ENCODE results near the gene TH.

The TH gene

GRCh38 chr11:2143799-2144543 lies 27.6 kb downstream of the TH start:
- no peak for DNase-seq (ENCODE audit: low read depth in 1 of 2, low spot score in 1 of 2)

- no peak for DNase-seq (ENCODE audit: low read depth in 1 of 2, low spot score in 1 of 2)
Observed at GRCh38 chr11:2143477-2143798, 28.2 kb downstream of the TH start.

DNA sequence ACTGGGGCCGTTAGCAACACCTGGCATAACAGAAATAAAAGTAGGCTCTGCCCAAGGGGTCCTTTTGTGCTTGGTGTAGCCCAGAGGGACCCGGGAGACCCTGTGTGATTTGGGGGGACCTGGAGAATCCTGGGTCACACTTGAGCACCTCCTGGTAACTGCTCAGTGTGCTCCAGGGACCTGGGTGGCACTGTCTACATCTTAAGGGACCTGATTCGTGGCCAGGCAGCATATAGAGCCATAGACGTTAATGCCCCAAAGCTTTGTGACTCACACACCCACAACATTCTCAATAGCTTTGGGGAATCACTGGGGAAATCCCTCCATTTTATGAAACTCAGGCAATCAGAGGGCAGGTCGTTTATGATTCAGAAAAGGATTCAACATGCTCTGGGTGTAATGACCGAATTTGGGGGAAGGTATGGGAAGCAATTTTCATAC lies 28.8 kb downstream of the TH start:
- no peak for DNase-seq (ENCODE audit: low read depth in 1 of 2, low spot score in 1 of 2)

DNA sequence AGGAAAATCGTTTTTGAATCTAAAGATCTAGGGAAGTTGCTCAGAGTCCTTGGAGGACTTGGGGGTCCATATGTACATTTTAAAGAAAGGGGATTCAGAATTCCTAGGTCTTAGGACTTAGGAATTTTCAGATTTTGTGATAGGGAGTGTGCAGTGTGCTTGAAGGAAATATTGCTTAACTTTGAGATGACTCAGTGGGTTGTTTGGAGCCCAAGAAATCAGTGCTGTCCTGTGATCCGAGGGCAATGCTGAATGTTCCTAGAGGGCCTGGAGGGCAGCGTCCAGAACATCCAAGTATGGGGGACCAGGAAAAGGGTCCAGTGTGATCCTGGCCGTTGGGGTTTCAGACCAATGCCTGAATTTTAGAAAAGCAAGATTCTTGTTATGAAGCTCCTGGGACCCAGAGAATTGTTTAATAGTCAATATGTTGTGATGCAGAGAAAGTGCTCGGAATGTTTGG lies 29.3 kb downstream of the TH start:
- no peak for DNase-seq (ENCODE audit: low read depth in 1 of 2, low spot score in 1 of 2)

- DNase-seq (ENCODE audit: low read depth in 1 of 2, low spot score in 1 of 2), result no peak
Observed at GRCh38 chr11:2140411-2141400, 30.9 kb downstream of the TH start.

GRCh38 chr11:2139621-2140337 lies 31.8 kb downstream of the TH start:
- no peak for DNase-seq (ENCODE audit: low read depth in 1 of 2, low spot score in 1 of 2)

- no peak for DNase-seq (ENCODE audit: low read depth in 1 of 2, low spot score in 1 of 2)
Observed at GRCh38 chr11:2139123-2139521, 32.5 kb downstream of the TH start, which contains the start of gene IGF2. Gene IGF2 (minus strand): TSS chr11:2139389. CDS start chr11:2135523, 3,866 bp downstream.

DNA sequence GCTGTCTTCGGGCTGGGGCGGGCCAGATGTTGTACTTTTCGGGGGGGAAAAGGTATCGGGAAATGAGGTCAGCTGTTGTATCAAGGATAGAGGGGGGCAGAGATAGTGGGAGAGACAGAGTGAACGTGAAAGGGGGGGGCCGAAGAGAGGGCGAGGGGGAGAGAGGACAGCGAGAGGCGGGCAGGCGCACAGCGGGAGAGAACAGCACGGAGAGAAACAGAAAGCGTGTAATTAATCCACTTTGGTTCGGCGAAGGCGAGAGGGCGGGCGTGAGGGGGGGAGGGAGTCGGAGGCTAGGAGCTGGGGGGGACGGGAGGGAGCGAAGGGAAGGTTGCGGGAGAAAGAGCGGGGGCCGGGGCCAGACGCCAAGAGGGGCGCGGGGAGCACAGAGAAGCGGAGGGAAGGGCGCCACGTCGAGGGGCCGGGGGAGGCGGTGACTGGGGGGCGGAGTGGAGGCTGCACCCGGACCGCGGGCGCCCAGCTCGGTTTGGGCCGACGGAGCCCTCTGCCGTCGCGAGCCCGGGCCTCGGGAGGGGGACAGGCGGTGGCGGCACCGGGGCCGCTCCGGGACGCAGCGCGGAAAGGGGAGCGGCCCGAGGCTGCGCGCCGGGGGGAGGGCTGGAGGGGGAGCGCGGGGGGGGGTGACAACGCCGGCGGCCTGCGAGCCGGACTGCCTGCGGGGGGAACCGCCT lies 33.0 kb downstream of the TH start:
- no peak for DNase-seq (ENCODE audit: low read depth in 1 of 2, low spot score in 1 of 2)

- no peak for DNase-seq (ENCODE audit: low read depth in 1 of 2, low spot score in 1 of 2)
Observed at GRCh38 chr11:2138068-2138430, 33.6 kb downstream of the TH start.

DNA sequence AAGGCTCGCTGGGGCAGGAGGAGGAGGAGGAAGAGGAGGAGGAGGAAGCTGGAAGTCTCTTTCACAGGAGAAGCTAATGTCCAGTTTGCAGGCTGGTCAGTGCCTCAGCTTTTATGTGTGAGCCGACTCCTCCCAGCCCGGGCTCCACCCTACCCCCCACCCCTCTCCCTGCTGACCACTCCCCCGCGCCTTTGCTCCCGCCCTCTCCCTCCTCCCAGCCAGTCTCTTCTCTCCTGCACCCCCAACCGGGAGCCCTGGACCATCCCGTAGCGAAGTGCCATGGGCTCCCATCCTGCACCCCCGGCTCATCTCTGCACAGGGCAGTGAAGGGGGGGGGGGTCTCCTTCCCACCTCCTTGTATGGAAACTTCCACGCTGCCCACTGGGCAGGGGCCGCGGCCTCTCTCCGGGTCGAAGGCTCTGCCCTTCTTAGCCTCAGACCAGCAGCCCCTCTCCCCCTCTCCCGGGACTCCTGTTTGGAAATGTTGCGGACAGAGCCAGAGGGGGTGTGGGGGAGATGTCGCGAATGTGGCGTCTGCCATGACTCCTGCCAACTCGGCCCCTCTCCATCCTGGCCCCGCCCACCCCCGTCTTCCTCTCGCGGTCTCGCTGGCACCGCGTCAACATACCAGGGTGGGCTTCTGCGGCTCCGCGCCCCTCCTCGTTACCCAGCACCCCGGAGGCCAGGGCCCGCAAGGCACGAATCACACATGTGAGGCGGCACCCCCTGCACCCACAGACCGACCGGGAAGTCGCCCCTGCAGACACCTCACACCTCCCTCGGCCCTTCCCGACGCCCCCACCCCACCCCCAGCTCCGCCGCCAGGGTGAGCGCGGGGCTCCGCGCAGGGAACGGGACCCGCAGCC lies 34.2 kb downstream of the TH start:
- no peak for DNase-seq (ENCODE audit: low read depth in 1 of 2, low spot score in 1 of 2)

- no peak for DNase-seq (ENCODE audit: low read depth in 1 of 2, low spot score in 1 of 2)
Observed at GRCh38 chr11:2136952-2137201, 34.7 kb downstream of the TH start.

- DNase-seq (ENCODE audit: low read depth in 1 of 2, low spot score in 1 of 2), result no peak
Observed at GRCh38 chr11:2136209-2136951, 35.2 kb downstream of the TH start.

DNA sequence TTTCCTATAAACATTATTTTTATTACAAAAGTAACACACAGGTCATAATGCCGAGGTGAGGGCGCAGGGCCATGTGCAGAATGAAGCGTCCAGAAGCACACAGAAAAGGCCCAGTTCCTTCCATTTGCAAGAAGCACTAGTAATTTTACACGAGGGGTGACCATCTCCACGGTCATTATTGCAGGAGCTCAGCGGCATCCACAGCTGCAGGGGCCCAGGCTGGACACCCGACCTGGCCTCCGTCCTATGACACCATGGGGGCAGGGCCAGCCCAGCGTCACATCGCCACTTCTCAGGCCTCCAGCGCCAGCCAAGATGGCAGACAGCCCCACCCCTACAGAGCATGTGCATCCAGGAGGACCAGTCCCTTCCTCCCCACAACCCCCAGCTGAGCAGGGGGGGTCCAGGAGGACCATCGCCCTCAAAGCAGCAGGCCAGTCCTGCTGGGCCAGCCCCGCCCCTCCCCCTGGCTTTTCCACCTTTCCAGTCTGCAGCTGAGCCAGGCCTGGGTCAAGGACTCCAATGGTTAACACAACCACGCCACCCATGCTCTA lies 35.9 kb downstream of the TH start:
- no peak for DNase-seq (ENCODE audit: low read depth in 1 of 2, low spot score in 1 of 2)

DNA sequence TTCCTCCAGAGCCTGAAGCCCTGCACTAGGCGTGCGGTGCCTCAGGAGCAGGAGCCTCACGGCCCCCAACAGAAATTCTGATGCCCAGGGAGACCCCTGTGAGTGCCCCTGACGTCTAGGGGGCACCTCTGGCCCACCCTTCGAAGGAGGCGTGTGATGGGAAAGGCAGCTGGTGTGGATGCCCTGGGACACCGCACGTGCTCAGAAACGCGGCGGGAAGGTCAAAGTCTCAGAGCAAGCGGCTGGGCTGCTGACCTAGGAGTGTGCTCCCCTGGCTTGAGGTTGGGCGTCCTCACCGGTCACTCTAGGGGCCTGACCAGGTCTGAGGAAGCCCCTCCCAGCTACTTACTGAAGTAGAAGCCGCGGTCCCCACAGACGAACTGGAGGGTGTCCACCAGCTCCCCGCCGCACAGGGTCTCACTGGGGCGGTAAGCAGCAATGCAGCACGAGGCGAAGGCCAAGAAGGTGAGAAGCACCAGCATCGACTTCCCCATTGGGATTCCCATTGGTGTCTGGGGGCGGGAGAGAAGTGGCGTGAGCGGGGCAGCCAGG lies 36.5 kb downstream of the TH start:
- no peak for DNase-seq (ENCODE audit: low read depth in 1 of 2, low spot score in 1 of 2)

DNA sequence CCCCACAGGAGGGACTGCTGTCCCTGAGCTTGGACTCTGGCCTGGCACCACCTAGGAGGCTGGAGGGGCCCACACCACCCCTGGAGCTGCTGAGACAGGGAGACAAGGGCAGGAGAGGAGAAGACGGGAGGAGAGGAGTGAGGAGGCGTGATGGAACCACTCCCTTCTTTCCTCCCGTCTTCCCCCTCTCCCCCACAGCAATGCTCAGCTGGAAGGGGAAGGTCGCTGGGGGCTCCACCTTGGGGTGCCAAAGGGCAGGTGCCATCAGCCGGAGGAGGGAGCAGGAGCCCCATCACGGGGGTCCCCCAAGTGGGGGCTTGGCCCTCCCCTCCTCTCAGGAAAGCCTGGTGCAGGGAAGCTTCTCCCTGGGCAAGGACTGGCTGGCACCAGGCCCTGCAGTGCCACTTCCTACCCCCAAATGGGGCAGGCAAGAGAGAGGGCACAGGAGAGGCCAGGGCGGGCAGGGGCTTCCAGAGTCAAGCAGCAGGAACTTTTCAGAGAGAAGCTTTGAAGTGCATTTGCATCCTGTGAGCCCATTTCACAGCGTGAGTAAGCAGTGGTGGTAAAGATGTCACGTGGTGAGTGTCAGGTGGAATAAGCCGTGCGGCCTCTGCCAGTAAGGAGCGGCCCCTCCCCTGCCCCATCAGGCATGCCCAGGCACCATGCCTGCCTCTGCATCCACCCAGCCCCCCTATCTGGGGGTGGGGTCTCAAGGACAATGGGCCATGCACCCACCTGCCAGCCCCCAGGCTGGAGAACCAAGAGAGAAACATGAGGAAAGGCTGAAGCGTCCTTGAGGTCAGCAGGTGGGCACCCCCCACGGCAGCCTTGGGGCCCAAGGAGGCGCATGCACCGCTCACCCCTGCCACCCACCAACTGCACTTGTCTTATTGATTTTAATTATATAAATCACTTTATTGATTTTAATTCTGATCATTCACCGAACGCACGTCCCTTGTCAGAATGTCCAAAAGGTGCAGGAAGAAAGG lies 37.3 kb downstream of the TH start:
- no peak for DNase-seq (ENCODE audit: low read depth in 1 of 2, low spot score in 1 of 2)

- DNase-seq (ENCODE audit: low read depth in 1 of 2, low spot score in 1 of 2), result no peak
Observed at GRCh38 chr11:2133241-2134021, 38.2 kb downstream of the TH start.

DNA sequence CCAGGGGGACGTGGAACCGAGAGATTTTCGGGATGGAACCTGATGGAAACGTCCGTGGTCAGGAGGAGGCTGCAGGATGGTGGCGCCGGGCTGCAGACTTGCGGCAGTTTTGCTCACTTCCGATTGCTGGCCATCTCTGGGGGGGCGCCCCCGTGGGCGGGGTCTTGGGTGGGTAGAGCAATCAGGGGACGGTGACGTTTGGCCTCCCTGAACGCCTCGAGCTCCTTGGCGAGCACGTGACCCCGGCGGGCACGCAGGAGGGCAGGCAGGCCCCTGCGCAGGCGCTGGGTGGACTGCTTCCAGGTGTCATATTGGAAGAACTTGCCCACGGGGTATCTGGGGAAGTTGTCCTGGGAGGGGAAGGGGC lies 38.8 kb downstream of the TH start:
- no peak for DNase-seq (ENCODE audit: low read depth in 1 of 2, low spot score in 1 of 2)

Measured in stimulated activated CD4-positive, alpha-beta T cell treated with anti-CD3 and anti-CD28 coated beads, Interleukin-15, amount 100 ng/mL, for 1 hour (primary cell).